NCI-H748 treated with DMSO at 0.1 percent for 48 hours (cell line): ENCODE measurements around the gene GABPB1.
"Not testable (repeated sequence)": the region's sequence is repeated elsewhere in the genome, so short reads cannot be mapped to it uniquely, and the experiment has no call there.

Experiments
- DNase-seq: peaks from one replicate; lab custom pipeline; 2025; lab: John Stamatoyannopoulos, UW

Gene GABPB1

DNA sequence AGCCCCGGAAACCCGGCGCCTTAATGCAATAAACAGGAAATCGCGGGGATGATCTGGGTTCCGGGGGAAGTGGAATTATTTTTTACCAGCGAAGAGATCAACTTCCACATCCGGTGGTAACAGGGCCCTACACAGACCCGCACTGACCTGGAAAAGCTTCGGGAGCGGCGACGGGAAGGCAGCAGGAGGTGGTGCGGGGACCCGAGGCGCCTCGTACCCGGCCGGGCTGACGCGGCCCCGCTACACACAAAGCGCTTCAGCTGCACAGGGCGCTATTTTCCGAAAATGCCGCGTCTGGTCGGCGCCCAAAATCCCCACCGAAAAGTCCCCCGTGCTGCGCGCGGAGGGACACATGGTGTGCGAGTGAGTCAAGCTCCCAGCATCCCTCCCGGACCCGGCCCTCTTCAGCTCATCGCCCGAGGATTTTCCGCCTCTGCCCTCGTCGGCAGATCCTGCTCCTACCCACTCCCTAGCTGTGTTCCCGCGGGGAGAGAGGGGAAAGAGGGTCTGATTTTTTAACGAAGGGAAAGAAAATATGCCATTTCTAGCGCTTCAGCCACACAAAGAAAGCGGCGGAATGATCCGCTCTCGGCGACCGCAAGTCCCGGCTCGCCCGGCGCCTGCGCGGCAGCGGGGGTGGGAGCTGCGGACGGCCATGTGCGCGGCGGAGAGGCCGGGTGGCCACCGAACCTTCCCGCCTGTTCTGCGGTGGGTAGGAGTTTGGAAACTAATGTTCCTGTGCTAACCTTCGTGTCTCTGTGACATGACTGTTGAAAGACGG lies at the start of gene GABPB1:
TSS of gene GABPB1 (minus strand) at position 361 of the 781 bp plus-strand sequence. CDS start 45,400 bp downstream, outside the sequence.
- DNase-seq: peak; percentile 60

DNA sequence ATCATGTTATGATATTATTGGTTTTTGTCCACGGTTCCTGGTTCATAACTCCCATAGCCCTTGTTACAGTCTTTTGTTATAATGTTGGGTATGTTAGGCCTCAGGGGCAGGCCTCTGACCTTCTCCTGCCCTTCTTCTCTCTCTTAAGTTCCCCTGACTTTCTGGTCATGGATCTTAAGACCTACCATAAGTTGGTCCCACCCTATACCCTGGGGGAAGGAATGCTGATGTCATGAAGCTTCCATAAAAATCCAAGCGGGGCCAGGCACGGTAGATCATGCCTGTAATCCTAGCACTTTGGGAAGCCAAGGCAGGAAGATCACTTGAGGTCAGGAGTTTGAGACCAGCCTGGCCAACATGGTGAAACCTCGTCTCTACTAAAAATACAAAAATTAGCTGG lies 36.6 kb upstream of the GABPB1 start:
- not testable (repeated sequence) for DNase-seq

DNA sequence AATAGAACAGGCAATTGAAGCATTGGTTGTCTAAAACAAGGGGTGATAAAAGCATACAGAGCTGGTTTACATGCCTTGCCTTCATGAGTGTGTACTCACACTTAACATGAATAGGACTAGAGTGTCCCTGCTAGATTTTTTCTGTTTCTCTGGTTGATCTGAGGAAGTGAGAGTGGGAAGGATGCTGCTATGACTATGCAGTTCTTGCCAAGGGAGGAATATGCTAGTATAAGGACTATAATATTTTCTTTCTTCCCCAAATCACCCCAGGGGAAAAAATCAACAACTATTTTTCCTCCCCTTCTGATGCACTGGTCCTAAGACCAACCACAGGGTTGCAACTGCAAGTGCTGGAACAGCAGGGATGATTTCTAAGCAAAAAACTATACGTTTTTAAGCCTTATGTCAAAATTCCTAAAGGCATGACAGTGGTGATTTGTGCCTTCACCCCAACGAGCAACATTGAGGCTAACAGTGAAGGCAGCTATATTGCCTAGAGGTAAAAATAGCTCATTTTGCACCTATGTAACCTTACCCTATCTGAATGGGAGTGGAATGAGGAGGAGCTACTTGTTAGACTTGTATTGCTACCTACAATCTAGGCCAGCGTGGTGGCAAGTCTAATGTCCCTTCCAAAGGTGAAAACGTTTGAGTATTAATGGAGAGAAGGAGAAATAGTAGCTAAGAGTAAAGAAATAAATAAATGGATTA lies 35.7 kb upstream of the GABPB1 start:
- no peak for DNase-seq

DNA sequence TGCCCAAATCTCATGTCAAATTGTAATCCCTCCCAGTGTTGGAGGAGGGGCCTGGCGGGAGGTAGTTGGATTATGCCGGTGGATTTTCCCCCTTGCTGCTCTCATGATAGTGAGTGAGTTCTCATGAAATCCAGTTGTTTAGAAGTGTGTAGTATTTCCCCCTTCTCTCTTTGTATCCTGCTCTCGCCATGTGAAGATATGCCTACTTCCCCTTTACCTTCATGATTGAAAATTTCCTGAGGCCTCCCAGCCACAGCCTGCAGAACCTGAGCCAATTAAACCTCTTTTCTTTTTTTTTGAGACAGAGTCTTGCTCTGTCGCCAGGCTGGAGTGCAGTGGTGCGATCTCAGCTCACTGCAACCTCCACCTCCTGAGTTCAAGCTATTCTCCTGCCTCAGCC lies 27.4 kb upstream of the GABPB1 start:
- not testable (repeated sequence) for DNase-seq

DNA sequence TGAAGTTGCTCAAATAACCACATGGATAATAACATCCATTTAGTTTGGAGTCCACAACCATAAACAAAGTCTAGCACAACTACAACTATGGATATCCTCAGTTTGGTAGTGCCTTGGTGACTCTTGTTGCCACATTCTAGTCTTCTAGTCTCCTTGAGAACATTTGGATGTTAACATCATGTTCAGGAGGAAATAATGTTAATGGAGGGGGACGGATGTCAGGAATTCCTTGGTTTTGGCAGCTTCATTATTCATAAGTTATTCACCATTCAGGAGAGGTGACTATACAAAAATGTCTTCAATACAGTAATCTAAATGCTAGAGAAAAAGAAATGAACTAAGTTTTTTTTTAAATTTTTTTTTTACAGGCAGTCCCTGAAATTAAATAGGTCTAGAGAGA lies 26.4 kb upstream of the GABPB1 start:
- no peak for DNase-seq

DNA sequence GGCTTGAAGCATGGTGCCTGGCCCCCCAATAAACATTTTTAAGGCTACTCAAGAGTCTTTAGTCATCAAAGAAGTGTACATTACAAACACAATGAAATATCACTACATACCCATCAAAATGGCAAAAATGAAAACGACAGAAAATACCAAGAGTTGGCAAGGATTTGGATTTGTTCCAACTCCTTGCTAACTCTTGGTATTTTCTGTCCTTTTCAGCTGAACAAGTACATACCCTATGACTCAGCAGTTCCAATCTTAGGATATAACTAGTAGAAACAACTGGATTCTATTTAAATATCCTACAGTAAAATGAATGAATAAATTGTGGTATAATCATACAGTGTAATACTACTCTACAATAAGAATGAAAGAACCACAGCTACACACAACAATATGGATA lies 25.1 kb upstream of the GABPB1 start:
- no peak for DNase-seq

DNA sequence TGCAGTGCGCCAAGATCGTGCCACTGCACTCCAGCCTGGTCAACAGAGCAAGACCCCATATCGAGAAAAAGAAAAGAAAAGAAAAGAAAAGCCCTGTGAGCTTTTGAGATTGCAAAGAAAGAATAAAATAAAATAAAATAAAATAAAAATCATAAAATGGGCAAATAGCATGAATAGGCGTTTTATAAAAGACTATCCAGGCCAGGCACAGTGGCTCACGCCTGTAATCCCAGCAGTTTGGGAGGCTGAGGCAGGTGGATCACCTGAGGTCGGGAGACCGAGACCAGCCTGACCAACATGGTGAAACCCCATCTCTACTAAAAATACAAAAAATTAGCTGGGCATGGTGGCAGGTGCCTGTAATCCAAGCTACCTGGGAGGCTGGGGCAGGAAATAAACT lies 24.4 kb upstream of the GABPB1 start:
- not testable (repeated sequence) for DNase-seq

DNA sequence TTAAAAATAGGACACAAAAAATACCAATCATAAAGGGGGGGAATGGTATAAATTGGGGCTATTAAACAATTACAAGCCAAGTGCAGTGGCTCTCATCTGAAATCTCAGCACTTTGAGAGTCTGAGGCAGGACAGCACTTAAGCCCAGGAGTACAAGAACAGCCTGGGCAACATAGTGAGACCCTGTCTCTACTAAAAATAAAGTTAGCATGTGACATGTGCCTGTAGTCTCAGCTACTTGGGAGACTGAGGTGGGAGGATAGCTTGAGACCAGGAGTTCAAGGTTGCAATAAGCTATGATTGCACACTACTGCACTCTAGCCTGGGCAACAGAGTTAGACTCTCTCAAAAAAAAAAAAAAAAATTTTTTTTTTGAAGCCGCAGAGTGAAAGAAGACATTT lies 23.8 kb upstream of the GABPB1 start:
- DNase-seq: no peak

DNA sequence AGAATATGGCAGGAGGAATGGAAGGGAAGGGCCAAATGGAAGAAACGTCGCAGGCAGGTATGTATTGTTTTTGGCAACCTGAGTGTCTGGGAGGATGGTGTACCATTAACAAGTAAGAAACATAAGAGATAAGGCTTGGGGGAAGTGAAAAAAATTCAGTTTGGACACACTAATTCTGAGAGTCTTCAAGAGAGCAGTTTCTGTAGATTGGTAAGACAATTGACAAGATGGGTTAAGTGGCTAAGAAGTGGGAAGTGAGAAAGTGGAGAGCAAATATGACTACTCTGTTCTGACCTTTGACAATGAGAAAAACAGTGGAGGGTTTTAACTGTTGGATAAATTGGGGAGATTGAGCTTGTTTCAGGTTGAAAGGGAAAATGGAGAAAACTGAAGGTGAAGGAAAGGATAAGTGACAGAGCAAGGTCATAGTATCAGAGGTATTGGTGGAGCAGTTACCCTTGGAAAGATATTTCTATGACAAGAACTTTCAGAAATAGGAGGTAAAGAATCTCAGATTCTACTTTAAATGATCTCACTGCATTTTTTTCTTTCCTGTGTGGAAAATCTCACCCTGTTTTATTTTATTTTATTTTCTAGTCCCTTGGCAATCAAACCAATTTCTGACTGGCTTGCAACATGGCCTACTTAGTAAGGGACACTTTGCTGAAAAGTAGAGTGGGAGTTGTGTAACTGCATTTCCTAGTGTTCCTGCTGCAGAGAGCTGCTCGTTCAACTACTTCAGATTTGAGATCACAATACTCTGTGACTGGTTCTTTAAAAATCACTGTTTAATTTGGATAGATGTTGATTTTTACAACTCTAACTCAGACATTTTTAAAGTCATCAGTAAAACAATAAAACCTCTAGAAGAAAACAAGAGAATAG lies 23.1 kb upstream of the GABPB1 start:
- DNase-seq: no peak

DNA sequence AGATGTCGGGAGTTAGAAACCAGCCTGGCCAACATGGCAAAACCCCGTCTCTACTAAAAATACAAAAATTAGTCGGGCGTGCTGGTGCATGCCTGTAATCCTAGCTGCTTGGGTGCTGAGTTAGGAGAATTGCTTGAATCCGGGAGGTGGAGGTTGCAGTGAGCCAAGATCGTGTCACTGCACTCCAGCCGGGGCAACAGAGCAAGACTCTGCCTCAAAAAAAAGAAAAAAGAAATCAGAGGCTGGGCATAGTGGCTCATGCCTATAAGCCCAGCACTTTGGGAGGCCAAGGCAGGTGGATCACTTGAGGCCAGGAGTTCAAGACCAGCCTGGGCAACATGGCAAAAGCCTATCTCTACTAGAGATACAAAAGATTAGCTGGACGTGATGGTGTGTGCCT lies 14.6 kb upstream of the GABPB1 start:
- not testable (repeated sequence) for DNase-seq

DNA sequence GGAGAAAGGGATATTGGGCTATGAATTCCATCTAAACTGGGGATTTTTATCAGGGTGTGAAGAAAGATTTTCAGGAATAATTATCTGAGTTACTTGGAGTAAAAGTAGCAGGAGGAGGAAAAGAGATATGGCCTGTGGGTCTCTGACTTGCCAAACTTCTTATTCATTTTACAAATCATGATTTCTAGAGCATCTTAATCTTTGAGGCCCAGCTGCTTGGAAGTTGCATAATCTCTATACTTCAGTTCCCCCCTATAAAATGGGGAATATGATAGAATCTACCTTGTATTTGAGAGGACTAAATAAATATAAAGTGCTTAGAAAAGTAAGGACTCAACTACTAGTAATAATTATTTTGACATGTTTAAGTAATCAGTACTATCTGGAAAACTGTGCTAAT lies 11.0 kb upstream of the GABPB1 start:
- DNase-seq: no peak

DNA sequence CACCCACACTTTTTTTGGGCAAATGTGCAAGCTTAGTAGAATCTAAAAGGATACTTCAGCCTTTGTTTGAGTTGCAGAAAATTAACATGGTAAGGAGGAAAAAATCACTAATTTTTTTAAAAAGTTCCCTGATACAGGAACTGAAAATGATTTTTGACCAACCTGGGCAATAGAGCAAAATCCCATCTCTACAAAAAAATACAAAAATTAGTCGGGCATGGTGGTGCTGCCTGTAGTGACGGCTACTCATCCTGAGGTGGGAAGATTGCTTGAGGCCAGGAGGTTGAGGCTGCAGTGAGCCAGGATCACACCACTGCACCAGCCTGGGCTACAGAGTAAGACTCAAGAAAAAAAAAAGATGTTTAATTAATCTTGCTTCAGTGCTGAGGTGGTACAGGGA lies 10.6 kb upstream of the GABPB1 start:
- DNase-seq: no peak

DNA sequence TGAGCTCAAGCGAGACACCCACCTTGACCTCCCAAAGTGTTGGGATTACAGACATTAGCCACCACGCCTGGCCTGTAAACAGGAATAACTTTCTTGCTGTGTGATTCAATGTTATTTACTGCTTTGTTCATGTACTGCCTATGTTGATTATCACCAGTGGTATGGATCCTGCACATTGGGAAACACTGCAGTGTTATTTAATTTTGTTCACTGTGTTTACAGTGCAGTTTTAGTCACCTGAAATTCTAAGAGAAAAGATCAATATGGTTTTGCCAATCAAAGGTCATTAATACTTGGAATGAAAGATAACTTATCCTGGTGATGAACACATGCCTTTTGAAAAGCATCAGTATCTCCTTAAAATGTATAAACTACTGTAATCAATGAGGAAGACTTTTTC lies 8.6 kb upstream of the GABPB1 start:
- DNase-seq: no peak

DNA sequence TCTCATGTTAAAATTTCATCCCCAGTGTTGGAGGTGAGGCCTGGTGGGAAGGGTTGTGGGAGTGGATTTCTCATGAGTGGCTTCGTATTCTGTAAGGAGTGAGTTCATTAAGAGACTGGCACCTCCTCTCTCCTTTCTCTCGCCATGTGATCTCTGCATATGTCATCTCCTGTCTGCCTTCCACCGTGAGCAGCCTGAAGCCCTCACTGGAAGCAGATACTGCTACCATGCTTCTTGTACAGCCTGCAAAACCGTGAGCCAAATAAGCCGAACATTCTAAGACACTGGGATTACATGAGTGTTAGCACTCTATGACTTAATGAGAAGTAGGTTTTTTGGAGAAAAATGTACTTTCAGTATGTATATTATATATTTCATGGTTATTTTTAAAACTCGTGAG lies 6.8 kb upstream of the GABPB1 start:
- DNase-seq: no peak

DNA sequence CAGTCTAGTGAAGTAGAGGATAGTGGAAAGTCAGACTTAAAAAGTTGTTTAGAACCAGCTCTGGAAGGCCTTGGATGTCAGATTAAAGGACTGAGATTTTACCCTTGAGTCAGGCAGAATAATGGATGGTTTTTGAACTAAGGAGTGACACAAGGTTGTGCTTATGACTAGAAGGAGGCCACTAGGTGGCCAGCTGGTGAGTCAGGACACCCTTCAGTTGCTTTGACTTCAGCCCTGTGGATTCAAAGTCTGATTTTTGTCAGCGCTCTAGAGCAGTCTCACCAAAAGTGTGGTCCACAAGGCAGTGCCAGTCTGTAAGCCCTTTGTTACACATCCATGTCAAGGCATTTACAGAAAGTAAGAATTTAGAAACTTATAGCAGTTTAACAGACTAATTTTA lies 3.8 kb upstream of the GABPB1 start:
- no peak for DNase-seq

DNA sequence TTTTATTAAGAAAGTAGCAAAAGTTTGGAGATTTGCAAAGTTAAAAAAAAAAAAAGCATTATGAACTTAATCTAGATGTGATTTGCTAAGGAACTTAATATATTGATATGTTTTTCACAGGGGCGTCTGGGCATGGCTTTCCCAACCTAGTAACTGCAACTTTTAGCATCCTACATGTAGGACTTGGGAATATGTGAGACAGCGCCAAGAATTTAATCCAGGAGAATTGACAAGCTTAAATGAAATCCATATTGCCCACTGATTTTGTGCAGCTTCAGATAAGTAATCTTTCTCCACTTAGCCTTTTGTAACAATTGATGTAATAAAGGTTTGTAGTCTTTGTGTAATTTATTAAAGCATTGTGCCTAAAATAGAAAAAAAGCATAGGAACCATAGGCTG lies 982 bp upstream of the GABPB1 start:
- no peak for DNase-seq

DNA sequence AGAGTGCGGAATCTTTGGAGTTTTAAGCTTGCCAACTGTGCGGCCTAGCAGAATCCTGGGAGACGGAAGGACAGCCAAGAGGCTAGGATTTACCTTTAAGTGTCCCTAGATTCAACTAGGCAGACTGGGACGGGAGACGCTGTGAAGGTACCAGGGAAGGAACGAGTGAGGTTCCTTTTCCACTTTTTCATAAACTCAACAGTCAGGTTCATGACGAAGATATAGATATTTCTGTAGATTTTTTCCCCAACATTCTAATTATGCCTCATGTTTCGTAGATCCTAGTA lies 564 bp upstream of the GABPB1 start:
- peak; percentile 29 for DNase-seq

DNA sequence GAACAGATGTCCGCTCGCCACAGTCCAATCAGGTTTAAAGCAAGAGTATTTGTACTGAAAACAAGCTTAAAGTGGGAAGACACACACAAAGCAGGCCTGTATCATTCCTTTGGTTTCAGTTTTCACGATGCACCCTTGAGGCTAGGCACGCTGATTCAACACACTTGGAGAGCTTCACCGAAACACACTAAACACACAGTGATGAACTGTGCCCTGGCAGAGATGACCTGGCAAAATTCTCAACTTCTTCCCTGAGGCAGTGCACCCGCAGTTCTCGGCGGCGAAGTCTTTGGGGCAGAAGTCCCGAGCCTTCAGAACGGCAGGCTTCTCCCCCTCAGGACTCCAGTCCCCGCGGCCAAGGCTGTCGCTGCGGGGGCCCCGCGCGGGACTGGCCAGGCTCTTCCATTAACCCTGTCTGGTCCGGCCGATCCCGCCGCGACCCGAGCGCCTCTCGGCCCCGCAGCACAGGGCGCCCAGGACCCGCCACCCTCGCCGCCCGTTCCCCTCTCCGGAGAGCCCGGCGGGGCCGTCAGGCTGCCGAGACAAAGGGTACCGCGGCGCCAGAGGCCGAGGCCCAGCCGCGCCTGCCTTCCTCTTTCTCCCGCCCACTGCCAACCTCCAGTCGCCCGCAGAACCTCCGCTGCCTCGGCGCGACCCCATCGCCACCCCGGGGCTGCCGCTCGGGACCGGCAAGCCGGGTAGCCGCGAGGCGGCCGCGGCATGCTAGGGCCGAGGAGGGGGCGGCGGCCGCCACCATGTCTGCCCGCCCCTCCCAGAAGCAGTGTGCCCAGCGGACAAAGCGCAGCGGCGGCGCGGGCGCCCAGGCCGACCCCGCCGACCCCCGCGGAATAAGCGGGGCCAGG lies 792 bp downstream of the GABPB1 start:
- DNase-seq: peak; percentile 19

DNA sequence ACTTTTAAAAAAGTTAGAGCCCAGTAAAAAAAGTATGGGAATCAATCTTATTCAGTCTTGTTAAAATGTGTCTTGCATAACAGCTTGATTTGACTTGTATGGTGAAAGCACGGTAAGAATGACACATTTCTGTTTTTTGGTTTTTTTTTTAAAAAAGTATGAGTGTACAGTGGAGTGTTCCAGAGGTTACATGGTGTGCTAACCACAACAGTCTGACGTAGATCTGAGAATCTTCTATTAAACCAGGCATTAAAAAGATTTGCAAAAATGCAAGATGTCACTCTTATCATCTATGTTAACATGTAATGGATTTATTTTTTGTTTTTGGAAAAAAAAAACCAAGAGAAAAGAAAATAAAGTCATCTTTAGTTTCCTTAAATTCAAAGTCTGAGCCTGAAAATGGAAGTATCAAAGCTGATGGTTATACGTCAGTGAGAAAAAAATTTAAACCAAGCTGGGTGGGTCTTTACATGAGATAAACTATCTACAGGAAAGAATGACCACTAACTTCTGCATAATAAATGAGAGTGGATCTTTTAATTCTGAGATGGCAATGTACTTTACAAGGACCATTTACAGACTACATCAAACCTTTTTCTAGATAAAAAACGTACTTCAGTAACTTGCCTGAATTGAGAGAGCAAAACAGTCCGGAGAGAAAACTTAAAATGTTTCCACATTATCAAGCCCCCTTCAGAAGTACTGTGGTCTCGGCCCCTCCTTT lies 1.6 kb downstream of the GABPB1 start:
- DNase-seq: no peak

DNA sequence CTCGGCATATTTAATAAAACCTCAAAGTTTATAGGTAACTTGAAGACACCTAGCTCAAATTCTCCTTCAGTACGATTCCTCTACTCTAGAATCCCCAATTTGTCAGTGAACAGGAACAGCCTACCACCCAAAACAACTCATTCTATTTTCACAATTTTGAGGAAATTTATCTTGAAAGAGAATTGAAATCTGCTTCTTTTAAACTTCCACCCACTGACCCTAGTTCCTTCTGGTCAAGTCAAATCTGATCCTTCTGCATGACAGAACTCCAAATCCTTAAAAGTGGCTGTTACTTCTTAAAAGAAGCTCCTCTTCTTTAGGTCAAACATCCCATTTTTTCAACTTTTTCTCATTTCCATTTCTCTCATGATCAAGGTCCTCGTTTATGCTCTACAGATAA lies 4.4 kb downstream of the GABPB1 start:
- no peak for DNase-seq

DNA sequence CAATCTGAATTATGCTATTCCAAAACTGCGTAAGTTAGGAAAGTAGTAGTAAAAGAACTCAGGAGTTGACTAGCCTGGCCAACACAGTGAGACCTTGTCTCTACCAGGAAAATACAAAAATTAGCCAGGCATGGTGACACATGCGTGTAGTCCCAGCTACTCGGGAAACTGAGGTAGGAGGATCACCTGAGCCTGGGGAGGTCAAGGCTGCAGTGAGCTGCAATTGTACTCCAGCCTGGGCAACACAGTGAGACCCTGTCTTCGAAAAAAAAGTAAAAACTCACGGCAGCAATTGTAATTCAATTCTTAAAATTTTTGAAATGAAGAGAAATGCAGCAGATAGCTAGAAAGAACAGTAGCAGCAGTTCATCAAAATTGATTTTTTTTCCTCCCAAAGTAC lies 9.7 kb downstream of the GABPB1 start:
- no peak for DNase-seq
